ENCODE results near the gene R3HDM2.

The R3HDM2 gene

GRCh38 chr12:57227315-57228115, 203.3 kb downstream of the R3HDM2 start:
- no peak for DNase-seq (ENCODE audit: low spot score)
- no peak overlapping the region for H3K27ac ChIP-seq
- CTCF ChIA-PET: interaction anchor here (1.7 to 1.9 kb wide), 2 partner anchors 14 to 15 kb away, joined by 9 to 14 read pairs; no protein-coding TSS in a partner anchor
- POLR2A ChIA-PET (ENCODE audit: low non-redundant PET): no interaction called here
- no peak for TF ChIP-seq CTCF (conservative IDR thresholded peaks at IDR 0.05; ENCODE audit: low read depth)

- H3K27ac ChIP-seq: no peak overlapping the region
- ChIA-PET POLR2A (ENCODE audit: low non-redundant PET) (no interaction called here), CTCF (interaction anchor here (0.6 to 2.1 kb wide), 5 partner anchors 12 to 104 kb away, joined by 5 to 14 read pairs (median 9); no protein-coding TSS in a partner anchor)
- no peak for TF ChIP-seq CTCF (conservative IDR thresholded peaks at IDR 0.05; ENCODE audit: low read depth)
- no peak for DNase-seq (ENCODE audit: low spot score)
Observed at GRCh38 chr12:57226588-57227314, 204.1 kb downstream of the R3HDM2 start.

- ChIA-PET CTCF (interaction anchor here (1.5 to 2.1 kb wide), 3 partner anchors 11 to 17 kb away, joined by 7 to 9 read pairs (median 9); no protein-coding TSS in a partner anchor), POLR2A (ENCODE audit: low non-redundant PET) (no interaction called here)
- H3K27ac ChIP-seq: no peak overlapping the region
- no peak for DNase-seq (ENCODE audit: low spot score)
- no peak for TF ChIP-seq CTCF (conservative IDR thresholded peaks at IDR 0.05; ENCODE audit: low read depth)
Observed at GRCh38 chr12:57225680-57226210, 205.1 kb downstream of the R3HDM2 start.

GRCh38 chr12:57224973-57225679, 205.7 kb downstream of the R3HDM2 start:
- TF ChIP-seq CTCF (conservative IDR thresholded peaks at IDR 0.05; ENCODE audit: low read depth): no peak; the same call in 1 of the 2 replicates
- ChIA-PET POLR2A (ENCODE audit: low non-redundant PET) (no interaction called here), CTCF (interaction anchor here (0.7 to 2.1 kb wide), 4 partner anchors 8 to 14 kb away, joined by 4 to 9 read pairs (median 6); no protein-coding TSS in a partner anchor)
- H3K27ac ChIP-seq: no peak overlapping the region
- DNase-seq (ENCODE audit: low spot score): no peak

- no peak for TF ChIP-seq CTCF (conservative IDR thresholded peaks at IDR 0.05; ENCODE audit: low read depth)
- no peak for DNase-seq (ENCODE audit: low spot score)
- CTCF ChIA-PET: interaction anchor here (0.6 to 2.1 kb wide), 4 partner anchors 9 to 19 kb away, joined by 4 to 9 read pairs (median 5); no protein-coding TSS in a partner anchor
- no peak overlapping the region for H3K27ac ChIP-seq
- POLR2A ChIA-PET (ENCODE audit: low non-redundant PET): no interaction called here
Observed at GRCh38 chr12:57224278-57224972, 206.4 kb downstream of the R3HDM2 start.
